HFFc6 (cell line): ENCODE results near the gene TTC32. TPM values are rescaled to one million over a fixed set of nuclear protein-coding genes. Genes with fewer than 3 reads are reported as not detected.

ENCODE experiments used
- DNase-seq: peaks from one replicate; pipeline ENCODE4 v3.0.0-alpha.2; 2018
- H3K27ac Mint-ChIP-seq: 2 replicates; pipeline ENCODE4 v1.8.0; 2020; ENCODE audit warnings: mild to moderate bottlenecking, mixed read lengths
- H3K27me3 Mint-ChIP-seq: 2 replicates; pipeline ENCODE4 v1.8.0; 2021; ENCODE audit warnings: mild to moderate bottlenecking, moderate library complexity, mixed read lengths; ENCODE audit not compliant: insufficient read depth
- H3K36me3 Mint-ChIP-seq: 2 replicates; pipeline ENCODE4 v1.8.0; 2021; ENCODE audit warnings: low read depth, mixed read lengths
- H3K4me1 Mint-ChIP-seq: 2 replicates; pipeline ENCODE4 v1.8.0; 2020; ENCODE audit warnings: low read depth, mixed read lengths
- H3K4me3 Mint-ChIP-seq: 2 replicates; pipeline ENCODE4 v1.8.0; 2020; ENCODE audit warnings: mild to moderate bottlenecking, moderate library complexity, mixed read lengths
- H3K9me3 Mint-ChIP-seq: 2 replicates; pipeline ENCODE4 v1.8.0; 2020; ENCODE audit warnings: mild to moderate bottlenecking, mixed read lengths
- CTCF ChIP-seq: fragments of 200-600 bp; sonication (generic); IDR thresholded peaks from 2 replicates; pipeline ENCODE4 v1.5.0; 2021; ENCODE audit warnings: antibody characterized with exemption, mild to moderate bottlenecking
- total RNA-seq, 6 experiments: library from RNA; stranded (reverse); fragmentation: NEBNext Ultra II Directional; extraction: Animal tissue kit (Norgen Biotek cat#: 25700); gene quantifications; 2 replicates in 1 of 6; 3 replicates in 5 of 6; pipeline ENCODE4 v1.2.3, GENCODE V29; 2021

TTC32 gene
- total RNA-seq, 6 experiments from 2014 or later = 3.9 to 5.9 (median 4.8) TPM

- Mint-ChIP-seq H3K4me1 (peaks cover 6% of the 10 kb centered on the region; the same call in 1 of the 2 replicates), H3K36me3 (no peaks in the 10 kb centered on the region), H3K27ac (no peak overlapping the region), H3K27me3 (peaks cover 35% of the 10 kb centered on the region), H3K4me3 (no peak overlapping the region), H3K9me3 (no peaks in the 10 kb centered on the region)
- DNase-seq = no peak
- TF ChIP-seq CTCF = no peak
Measured at GRCh38 chr2:19872302-19872701, 29.5 kb downstream of the TTC32 start.

DNA sequence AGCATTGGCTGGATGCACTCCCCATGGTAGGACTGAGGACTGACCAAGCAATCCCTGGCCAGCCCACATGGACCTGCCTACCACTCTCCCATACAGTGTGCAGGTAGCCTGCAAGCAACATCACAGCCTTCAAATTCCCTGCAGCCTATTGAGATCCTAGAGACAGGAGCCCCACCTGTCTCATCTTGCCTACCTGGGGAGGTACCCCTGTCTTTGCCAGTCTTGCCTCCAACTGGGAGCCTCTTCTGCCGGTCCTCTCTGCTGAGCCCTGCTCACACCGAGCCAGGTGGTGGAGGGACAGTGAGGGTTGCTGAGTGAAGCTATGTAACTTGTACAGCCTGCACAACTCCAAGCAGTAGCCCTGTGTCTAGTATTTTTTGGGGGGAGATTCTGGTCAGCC is 29.9 kb downstream of the TTC32 start:
- TF ChIP-seq CTCF = no peak
- Mint-ChIP-seq H3K36me3 (no peaks in the 10 kb centered on the region), H3K4me3 (no peak overlapping the region), H3K27me3 (peaks cover 37% of the 10 kb centered on the region), H3K27ac (no peak overlapping the region), H3K4me1 (peaks cover 6% of the 10 kb centered on the region; the same call in 1 of the 2 replicates), H3K9me3 (no peaks in the 10 kb centered on the region)
- no peak for DNase-seq

DNA sequence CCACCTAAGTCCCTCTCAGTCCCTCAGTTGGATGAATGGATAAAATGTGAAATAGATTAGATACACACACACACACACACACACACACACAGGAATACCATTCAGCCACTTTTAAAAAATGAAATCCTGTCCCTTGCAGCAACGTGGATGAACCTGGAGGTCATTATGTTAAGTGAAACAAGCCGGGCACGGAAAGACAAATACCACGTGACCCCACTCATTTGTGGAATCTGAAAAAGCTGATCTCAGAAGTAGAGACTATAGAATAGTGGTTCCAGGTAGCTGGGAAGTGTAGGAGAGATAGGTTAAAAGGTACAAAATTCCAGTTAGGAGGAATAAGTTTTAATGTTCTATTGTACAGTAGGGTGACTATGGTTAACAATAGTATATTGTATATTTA is 31.0 kb downstream of the TTC32 start:
- H3K27ac Mint-ChIP-seq = no peak overlapping the region
- no peak for DNase-seq
- no peak overlapping the region for H3K4me3 Mint-ChIP-seq
- H3K36me3 Mint-ChIP-seq = no peaks in the 10 kb centered on the region
- H3K9me3 Mint-ChIP-seq = no peaks in the 10 kb centered on the region
- TF ChIP-seq CTCF = no peak
- peaks cover 6% of the 10 kb centered on the region; the same call in 1 of the 2 replicates for H3K4me1 Mint-ChIP-seq
- H3K27me3 Mint-ChIP-seq = peaks cover 35% of the 10 kb centered on the region

DNA sequence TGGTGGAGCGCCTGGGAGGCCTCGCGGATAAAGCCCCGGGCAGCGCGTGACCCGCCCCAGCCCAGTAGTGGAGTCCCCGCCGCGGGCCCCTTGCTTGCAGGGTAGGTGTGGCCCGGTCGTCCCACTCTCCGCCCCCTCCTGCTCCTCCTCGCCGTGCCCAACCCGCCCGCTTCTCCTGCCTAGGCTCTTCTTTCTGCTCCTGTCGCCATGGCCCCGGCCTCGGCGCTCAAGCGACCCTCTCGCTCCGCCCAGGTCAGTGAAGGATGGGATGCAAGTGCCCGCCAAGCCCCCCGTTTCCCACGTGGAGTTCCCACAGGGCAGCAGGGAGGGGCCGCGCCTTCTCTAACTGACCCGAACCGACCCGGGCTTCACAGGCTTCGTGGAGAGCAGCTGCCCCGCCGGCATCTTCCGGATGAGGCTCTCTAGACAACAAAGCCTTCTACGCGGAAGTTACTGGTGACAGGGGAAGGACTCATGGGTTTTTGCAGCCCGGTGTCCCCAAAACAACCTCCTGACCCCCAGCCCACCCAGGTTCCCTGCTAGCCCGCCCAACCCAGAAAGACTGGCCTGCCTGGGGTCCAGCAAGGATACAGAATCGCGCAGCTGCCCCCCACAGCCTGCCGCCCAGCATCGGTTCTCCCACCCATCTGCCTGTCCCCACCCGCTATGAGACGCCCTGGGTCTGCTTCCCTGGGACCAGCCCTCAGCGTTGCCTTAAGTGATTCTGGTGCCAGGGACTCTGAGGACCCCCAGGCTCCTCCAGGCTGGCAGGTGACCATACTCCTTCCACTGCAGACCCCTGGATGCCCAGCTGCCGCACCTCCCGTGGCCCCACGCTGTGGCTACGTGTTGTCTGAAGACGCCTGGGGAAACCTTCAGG is 32.8 kb downstream of the TTC32 start:
- H3K4me1 Mint-ChIP-seq = no peaks in the 10 kb centered on the region
- H3K9me3 Mint-ChIP-seq = no peaks in the 10 kb centered on the region
- H3K27me3 Mint-ChIP-seq = peaks cover 31% of the 10 kb centered on the region
- no peak for TF ChIP-seq CTCF
- H3K36me3 Mint-ChIP-seq = no peaks in the 10 kb centered on the region
- H3K27ac Mint-ChIP-seq = no peak overlapping the region
- no peak for DNase-seq
- H3K4me3 Mint-ChIP-seq = peak overlapping the region; percentile 71

DNA sequence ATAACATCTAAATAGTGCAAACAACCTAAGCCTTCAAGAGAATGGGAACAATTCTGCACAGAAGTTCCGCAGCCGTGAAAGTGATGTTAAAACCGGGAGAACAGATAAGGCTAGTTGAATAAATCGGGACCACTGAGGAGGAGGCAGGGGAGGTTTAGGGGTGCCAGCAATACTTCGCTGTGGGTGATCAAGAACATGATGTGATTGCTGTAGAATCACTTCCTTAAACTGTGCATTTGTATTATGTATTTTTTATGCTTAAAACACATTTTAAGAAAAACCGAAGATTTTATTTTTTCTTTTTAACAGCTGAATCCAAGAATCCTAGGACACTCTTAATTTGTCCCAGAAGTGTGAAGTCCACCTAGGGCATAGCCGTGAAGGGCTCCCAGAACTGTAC is 33.6 kb downstream of the TTC32 start:
- Mint-ChIP-seq H3K27me3 (peaks cover 32% of the 10 kb centered on the region), H3K9me3 (no peaks in the 10 kb centered on the region), H3K36me3 (no peaks in the 10 kb centered on the region), H3K27ac (no peak overlapping the region), H3K4me3 (no peak overlapping the region), H3K4me1 (no peaks in the 10 kb centered on the region)
- TF ChIP-seq CTCF = no peak
- no peak for DNase-seq
